Measurements from ENCODE around the gene MTERF2.
"Not testable (repeated sequence)": the region's sequence is repeated elsewhere in the genome, so short reads cannot be mapped to it uniquely, and the experiment has no call there.

- not testable (repeated sequence) for TF ChIP-seq POLR2AphosphoS5 (IDR thresholded peaks at IDR 0.05; ENCODE audit: low read depth, low read length); CEBPB (IDR thresholded peaks at IDR 0.05; ENCODE audit: low read depth); JUND (IDR thresholded peaks at IDR 0.05); ZBTB33 (IDR thresholded peaks at IDR 0.05; ENCODE audit: extremely low read depth, insufficient replicate concordance, low read length); RAD21 (IDR thresholded peaks at IDR 0.05; ENCODE audit: low read depth); CTCF (IDR thresholded peaks at IDR 0.05 in 2 of 3, conservative IDR thresholded peaks at IDR 0.05 in 1 of 3; ENCODE audit: borderline replicate concordance in 1 of 3, insufficient read depth in 1 of 3, low read depth in 2 of 3, low read length in 2 of 3)
These were observed 9.2 kb upstream of the MTERF2 start for GRCh38 chr12:106996102-106996501.
